WTC11 (cell line): Measurements from ENCODE around the gene PPP3R1.

Experiments used
- CTCF ChIP-seq: fragments of 200-600 bp; IDR thresholded peaks from 2 replicates; pipeline ENCODE4 v1.8.0; 2022; ENCODE audit warnings: antibody characterized with exemption
- FOXJ3 ChIP-seq: sonication (generic); formaldehyde crosslinking; IDR thresholded peaks from 2 replicates; pipeline ENCODE4 v1.9.0; 2021; ENCODE audit warnings: missing genetic modification reagents, mild to moderate bottlenecking, borderline replicate concordance
- TCF7 ChIP-seq: sonication (generic); formaldehyde crosslinking; IDR thresholded peaks from 2 replicates; pipeline ENCODE4 v1.8.0; 2022; ENCODE audit warnings: mild to moderate bottlenecking, low read depth, missing genetic modification reagents, moderate library complexity

GRCh38 chr2:68189991-68190784, 62.1 kb downstream of the PPP3R1 start:
- no peak for TF ChIP-seq TCF7 (CRISPR knock-in tag)
- no peak for TF ChIP-seq FOXJ3 (CRISPR knock-in tag)
- TF ChIP-seq CTCF, result no peak
